Right lung (tissue), 10 donors: ENCODE measurements around the gene GOLGA6L6. TPM values are rescaled to one million over a fixed set of nuclear protein-coding genes. Genes with fewer than 3 reads are reported as not detected.
"Not testable (repeated sequence)": the region's sequence is repeated elsewhere in the genome, so short reads cannot be mapped to it uniquely, and the experiment has no call there.

Source experiments
- DNase-seq, 2 donors: peaks; one replicate each; pipeline ENCODE4 v3.0.0-alpha.2; 2013
- long read RNA-seq, 8 donors: transcript quantifications; one replicate each; lab custom pipeline, GENCODE V29; 2026
- polyA plus RNA-seq, 5 donors: library from polyadenylated mRNA; unstranded; fragments of 120-200 nt; gene quantifications; one replicate each; pipeline versions ENCODE4 v1.2.1 to v1.2.3, GENCODE V29; 2013; ENCODE audit warnings: inconsistent platforms in 1 of 5, low replicate concordance in 1 of 5; ENCODE audit not compliant: insufficient read length in 5 of 5, insufficient read depth in 1 of 5

GOLGA6L6 gene
- polyA plus RNA-seq = under 1 TPM in 1 of 5 donors, not detected in 4; 0.13 TPM
- long read RNA-seq, donor 1 = 0 reads
- long read RNA-seq, donor 2 = 0 reads
- long read RNA-seq, donor 3 = 0 reads
- long read RNA-seq, donor 4 = 0 reads
- long read RNA-seq, donor 5 = 0 reads
- long read RNA-seq, donor 6 = 0 reads
- long read RNA-seq, donor 7 = 0 reads
- long read RNA-seq, donor 8 = 0 reads

- DNase-seq = not testable (repeated sequence)
Observed at GRCh38 chr15:20541700-20542099, at the start of gene GOLGA6L6. Gene GOLGA6L6 (minus strand): TSS chr15:20541800. CDS start chr15:20541709, 91 bp downstream.

GRCh38 chr15:20590069-20590468, 48.5 kb upstream of the GOLGA6L6 start:
- not testable (repeated sequence) for DNase-seq

GRCh38 chr15:20586821-20587220, 45.2 kb upstream of the GOLGA6L6 start:
- DNase-seq = not testable (repeated sequence)

GRCh38 chr15:20582726-20583115, 41.1 kb upstream of the GOLGA6L6 start:
- not testable (repeated sequence) for DNase-seq

- not testable (repeated sequence) for DNase-seq
Observed at GRCh38 chr15:20582109-20582725, 40.6 kb upstream of the GOLGA6L6 start.

GRCh38 chr15:20581261-20582108, 39.9 kb upstream of the GOLGA6L6 start:
- DNase-seq = not testable (repeated sequence)

GRCh38 chr15:20579662-20580061, 38.1 kb upstream of the GOLGA6L6 start:
- not testable (repeated sequence) for DNase-seq

- DNase-seq = not testable (repeated sequence)
Observed at GRCh38 chr15:20551289-20551688, 9.7 kb upstream of the GOLGA6L6 start.

GRCh38 chr15:20505926-20506658, 35.5 kb downstream of the GOLGA6L6 start:
- DNase-seq = not testable (repeated sequence)

- not testable (repeated sequence) for DNase-seq
Observed at GRCh38 chr15:20502839-20503238, 38.8 kb downstream of the GOLGA6L6 start.

- DNase-seq = not testable (repeated sequence)
Observed at GRCh38 chr15:20501512-20502222, 39.9 kb downstream of the GOLGA6L6 start.

GRCh38 chr15:20497781-20498180, 43.8 kb downstream of the GOLGA6L6 start:
- DNase-seq = not testable (repeated sequence)

- DNase-seq = not testable (repeated sequence)
Observed at GRCh38 chr15:20493035-20493434, 48.6 kb downstream of the GOLGA6L6 start.

- not testable (repeated sequence) for DNase-seq
Observed at GRCh38 chr15:20492598-20492997, 49.0 kb downstream of the GOLGA6L6 start.

GRCh38 chr15:20489320-20489719, 52.3 kb downstream of the GOLGA6L6 start:
- DNase-seq = not testable (repeated sequence)
